ENCODE results near the gene PPIE.
"Not testable (repeated sequence)": the region's sequence is repeated elsewhere in the genome, so short reads cannot be mapped to it uniquely, and the experiment has no call there.

DNA sequence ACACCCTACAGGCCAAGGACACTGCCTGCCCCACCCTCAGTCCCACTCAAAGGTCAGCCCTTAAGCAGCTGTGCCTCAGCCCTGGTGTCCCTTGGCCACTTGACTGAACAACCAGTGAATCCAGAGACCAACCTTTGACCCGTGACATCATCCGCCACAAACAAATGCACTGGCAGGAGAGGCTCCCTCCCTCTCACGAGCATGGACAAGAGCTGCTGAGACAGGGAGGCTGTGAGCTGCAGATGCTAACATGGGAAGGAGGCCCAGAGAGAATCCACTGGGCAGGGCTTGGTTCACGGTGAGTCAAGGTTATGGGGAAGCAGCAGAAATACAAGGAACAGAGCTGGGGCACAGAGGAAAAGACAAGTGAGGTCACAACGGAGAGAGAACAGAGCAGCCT is 27.8 kb downstream of the PPIE start:
- TF ChIP-seq, protein P1, sequence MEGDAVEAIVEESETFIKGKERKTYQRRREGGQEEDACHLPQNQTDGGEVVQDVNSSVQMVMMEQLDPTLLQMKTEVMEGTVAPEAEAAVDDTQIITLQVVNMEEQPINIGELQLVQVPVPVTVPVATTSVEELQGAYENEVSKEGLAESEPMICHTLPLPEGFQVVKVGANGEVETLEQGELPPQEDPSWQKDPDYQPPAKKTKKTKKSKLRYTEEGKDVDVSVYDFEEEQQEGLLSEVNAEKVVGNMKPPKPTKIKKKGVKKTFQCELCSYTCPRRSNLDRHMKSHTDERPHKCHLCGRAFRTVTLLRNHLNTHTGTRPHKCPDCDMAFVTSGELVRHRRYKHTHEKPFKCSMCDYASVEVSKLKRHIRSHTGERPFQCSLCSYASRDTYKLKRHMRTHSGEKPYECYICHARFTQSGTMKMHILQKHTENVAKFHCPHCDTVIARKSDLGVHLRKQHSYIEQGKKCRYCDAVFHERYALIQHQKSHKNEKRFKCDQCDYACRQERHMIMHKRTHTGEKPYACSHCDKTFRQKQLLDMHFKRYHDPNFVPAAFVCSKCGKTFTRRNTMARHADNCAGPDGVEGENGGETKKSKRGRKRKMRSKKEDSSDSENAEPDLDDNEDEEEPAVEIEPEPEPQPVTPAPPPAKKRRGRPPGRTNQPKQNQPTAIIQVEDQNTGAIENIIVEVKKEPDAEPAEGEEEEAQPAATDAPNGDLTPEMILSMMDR (conservative IDR thresholded peaks at IDR 0.05; ENCODE audit: low read depth, low read length), result not testable (repeated sequence)
- not testable (repeated sequence) for TF ChIP-seq EZH2 (IDR thresholded peaks at IDR 0.05; ENCODE audit: borderline replicate concordance, low read depth, low read length, poor library complexity, severe bottlenecking)
